ENCODE measurements around the gene ADAR.

- TF ChIP-seq POLR2AphosphoS5 (IDR thresholded peaks at IDR 0.05; ENCODE audit: low read depth, low read length) (no peak), CTCF (IDR thresholded peaks at IDR 0.05; ENCODE audit: control extremely low read depth in 1 of 3, insufficient read depth in 1 of 3, low read depth in 1 of 3, low read length in 3 of 3) (no peak), KDM5A (IDR thresholded peaks at IDR 0.05; ENCODE audit: low read length) (no peak), JUND (IDR thresholded peaks at IDR 0.05; ENCODE audit: low read length) (no peak)
Measured at GRCh38 chr1:154586641-154587040, 21.3 kb downstream of the ADAR start.
